ENCODE results near the gene VILL. TPM values are rescaled to one million over a fixed set of nuclear protein-coding genes. Genes with fewer than 3 reads are reported as not detected.

The VILL gene
- total and polyA plus RNA-seq, 2 experiments from 2014 or later = 0.75 to 3.4 TPM

DNA sequence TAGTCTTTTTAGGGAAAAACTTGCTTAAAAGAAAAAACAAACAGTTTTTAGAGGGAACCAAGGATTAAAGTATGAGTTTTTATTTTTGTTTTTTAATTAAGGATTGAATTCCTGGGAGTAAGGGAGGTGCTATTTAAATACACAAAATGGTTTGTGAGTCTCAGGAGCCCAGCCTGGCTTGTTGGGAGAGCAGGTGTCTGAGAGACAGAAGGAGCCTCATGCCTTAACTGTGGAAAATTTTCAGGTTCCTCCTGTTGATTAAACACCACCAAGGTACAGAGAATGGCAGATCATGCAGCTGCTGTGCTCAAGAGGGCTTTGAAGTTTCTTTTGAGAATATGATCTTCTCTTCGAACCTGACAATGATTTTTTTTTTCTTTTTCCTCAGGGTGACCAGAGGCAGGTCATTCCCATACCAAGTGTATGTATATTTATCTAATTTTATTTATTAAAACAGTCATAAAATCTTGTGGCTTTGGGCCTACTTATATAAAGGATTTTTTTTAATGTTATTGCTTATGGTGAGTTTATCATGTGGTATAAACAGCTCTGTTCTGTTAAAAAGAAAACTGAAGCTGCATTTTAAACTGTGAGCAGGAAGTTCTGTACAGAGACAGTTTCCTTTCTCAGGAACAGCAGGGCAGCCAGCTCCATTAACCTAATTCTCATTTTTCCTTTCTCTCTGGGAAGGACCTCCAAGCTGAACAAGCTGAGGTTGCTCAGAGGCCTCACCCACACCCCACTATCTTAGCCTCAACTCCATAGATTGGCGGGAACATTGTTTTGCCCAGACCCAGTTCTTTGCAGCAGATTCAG is 33.7 kb upstream of the VILL start:
- H3K9me3 ChIP-seq (ENCODE audit: low read depth) = no peaks in the 10 kb centered on the region
- DNase-seq (ENCODE audit: low read depth in 1 of 2, low spot score in 1 of 2) = no peak
- H3K36me3 ChIP-seq = no peaks in the 10 kb centered on the region
- H3K4me3 ChIP-seq = no peak overlapping the region
- no peak overlapping the region for H3K27ac ChIP-seq
- TF ChIP-seq, protein P1, sequence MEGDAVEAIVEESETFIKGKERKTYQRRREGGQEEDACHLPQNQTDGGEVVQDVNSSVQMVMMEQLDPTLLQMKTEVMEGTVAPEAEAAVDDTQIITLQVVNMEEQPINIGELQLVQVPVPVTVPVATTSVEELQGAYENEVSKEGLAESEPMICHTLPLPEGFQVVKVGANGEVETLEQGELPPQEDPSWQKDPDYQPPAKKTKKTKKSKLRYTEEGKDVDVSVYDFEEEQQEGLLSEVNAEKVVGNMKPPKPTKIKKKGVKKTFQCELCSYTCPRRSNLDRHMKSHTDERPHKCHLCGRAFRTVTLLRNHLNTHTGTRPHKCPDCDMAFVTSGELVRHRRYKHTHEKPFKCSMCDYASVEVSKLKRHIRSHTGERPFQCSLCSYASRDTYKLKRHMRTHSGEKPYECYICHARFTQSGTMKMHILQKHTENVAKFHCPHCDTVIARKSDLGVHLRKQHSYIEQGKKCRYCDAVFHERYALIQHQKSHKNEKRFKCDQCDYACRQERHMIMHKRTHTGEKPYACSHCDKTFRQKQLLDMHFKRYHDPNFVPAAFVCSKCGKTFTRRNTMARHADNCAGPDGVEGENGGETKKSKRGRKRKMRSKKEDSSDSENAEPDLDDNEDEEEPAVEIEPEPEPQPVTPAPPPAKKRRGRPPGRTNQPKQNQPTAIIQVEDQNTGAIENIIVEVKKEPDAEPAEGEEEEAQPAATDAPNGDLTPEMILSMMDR (IDR thresholded peaks at IDR 0.05; ENCODE audit: low read depth, low read length) = no peak
- H3K27me3 ChIP-seq = no peaks in the 10 kb centered on the region
- peaks cover 12% of the 10 kb centered on the region for H3K4me1 ChIP-seq (ENCODE audit: low read depth)

DNA sequence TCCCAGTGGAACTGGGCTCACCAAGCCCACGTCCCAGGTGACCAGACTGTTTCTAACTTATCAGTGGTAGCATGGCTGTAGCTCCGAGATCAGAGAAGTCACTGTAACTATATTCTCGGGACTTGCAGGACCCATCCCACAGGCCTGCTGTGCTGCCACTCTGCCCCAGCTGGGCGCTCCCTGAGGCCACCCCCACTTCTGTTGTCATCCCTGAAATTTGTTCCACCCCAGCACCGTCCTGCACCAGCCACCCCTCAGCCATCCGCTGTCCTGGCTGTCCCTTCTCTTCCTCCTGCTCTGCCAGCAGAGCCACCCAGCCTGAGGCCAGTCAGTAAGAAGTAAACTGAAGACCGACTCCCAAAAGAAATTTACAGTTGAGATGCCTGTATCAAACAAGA is 33.0 kb upstream of the VILL start:
- no peak overlapping the region for H3K27ac ChIP-seq
- TF ChIP-seq, protein P1 (IDR thresholded peaks at IDR 0.05; ENCODE audit: low read depth, low read length) = no peak
- no peaks in the 10 kb centered on the region for H3K27me3 ChIP-seq

DNA sequence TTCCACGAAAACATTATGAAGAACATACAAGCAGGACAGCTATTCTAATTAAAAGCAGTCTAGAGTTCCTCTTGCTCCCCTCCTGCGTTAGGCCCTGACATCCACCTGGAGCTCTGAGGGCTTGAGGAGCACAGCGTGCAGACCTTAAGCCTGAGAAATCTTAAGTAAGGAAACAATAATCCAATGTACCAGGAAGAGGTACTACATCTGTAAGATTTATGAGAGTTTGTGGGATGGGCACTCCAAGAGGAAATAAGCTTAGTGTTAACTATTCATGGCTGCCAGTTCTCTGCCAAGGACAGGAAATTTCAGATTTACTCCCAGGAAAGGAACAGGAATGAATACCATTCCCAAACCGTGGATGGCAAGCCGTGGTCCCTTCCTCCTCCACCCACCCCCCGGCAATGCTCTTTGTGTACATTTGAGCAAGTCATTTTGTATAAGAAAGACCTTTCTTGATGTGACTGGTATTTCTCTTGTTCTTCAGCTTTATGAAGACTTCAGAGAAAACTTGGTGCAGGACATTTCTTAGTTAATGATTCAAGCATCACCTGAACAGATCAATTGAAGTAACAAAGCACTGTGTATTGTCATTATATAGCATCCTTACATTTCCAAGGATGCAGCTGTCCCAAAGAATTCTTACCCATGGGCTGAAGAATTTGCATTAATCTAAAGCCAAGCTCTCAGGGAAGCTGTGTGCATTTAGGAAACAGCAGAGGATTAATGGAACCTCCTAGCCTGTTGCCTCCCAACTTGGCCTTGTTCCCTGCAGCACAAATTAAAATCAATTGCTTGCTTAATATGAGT is 28.8 kb upstream of the VILL start:
- TF ChIP-seq, protein P1 (IDR thresholded peaks at IDR 0.05; ENCODE audit: low read depth, low read length) = no peak
- H3K27ac ChIP-seq = no peak overlapping the region

More for the DNA sequence above, 33.0 kb upstream of the VILL start:
- H3K4me3 ChIP-seq = no peak overlapping the region
- no peak for DNase-seq (ENCODE audit: low read depth in 1 of 2, low spot score in 1 of 2)
- peaks cover 12% of the 10 kb centered on the region for H3K4me1 ChIP-seq (ENCODE audit: low read depth)
- no peaks in the 10 kb centered on the region for H3K36me3 ChIP-seq
- no peaks in the 10 kb centered on the region for H3K9me3 ChIP-seq (ENCODE audit: low read depth)

DNA sequence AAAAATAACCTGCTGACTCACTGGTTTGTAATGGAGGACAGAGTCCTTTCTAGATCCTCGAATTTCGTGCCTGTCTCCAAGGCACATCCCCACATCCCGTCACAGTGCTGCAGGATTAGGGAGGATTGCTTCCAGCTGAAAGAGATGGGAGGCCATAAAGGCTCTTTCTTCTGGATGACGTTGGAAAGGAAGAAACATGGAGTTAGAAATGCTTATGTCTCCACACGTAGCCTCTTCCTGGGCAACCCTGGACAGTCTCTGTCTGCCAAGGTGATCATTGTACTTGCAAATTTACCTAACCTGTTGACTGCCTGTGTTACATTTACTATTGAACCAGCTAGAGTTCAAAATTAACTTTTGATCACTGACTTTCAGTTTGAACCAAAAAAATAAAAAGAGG is 27.6 kb upstream of the VILL start:
- H3K27ac ChIP-seq = no peak overlapping the region
- DNase-seq (ENCODE audit: low read depth in 1 of 2, low spot score in 1 of 2) = no peak
- TF ChIP-seq, protein P1 (IDR thresholded peaks at IDR 0.05; ENCODE audit: low read depth, low read length) = no peak
- H3K27me3 ChIP-seq = no peaks in the 10 kb centered on the region
- H3K9me3 ChIP-seq (ENCODE audit: low read depth) = no peaks in the 10 kb centered on the region
- H3K36me3 ChIP-seq = no peaks in the 10 kb centered on the region
- no peaks in the 10 kb centered on the region for H3K4me1 ChIP-seq (ENCODE audit: low read depth)
- H3K4me3 ChIP-seq = no peak overlapping the region

More for the DNA sequence above, 28.8 kb upstream of the VILL start:
- peaks cover under 1% of the 10 kb centered on the region for H3K4me1 ChIP-seq (ENCODE audit: low read depth)
- H3K4me3 ChIP-seq = no peak overlapping the region
- H3K27me3 ChIP-seq = no peaks in the 10 kb centered on the region
- no peak for DNase-seq (ENCODE audit: low read depth in 1 of 2, low spot score in 1 of 2)
- H3K9me3 ChIP-seq (ENCODE audit: low read depth) = no peaks in the 10 kb centered on the region
- H3K36me3 ChIP-seq = no peaks in the 10 kb centered on the region

DNA sequence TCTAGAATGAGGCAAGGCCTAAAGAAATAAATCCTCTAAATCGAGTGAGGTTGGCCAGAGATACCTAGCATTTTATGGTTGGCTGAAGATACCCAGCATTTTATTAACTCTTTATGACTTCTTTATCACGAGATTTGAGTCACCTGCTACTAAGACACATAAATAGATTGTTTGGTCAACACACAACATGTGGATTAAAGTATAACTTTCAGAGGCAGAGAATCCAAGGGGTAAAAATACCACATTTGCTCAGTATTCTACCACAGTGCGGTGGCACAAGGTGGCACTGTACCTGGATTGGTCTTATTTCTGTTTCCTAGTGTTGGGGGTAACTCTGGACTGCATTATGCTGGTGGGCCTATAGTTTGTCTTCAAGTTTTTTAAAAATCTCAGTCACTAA is 27.0 kb upstream of the VILL start:
- TF ChIP-seq, protein P1 (IDR thresholded peaks at IDR 0.05; ENCODE audit: low read depth, low read length) = no peak
- no peaks in the 10 kb centered on the region for H3K4me1 ChIP-seq (ENCODE audit: low read depth)
- H3K27me3 ChIP-seq = no peaks in the 10 kb centered on the region
- no peak overlapping the region for H3K27ac ChIP-seq
- no peak overlapping the region for H3K4me3 ChIP-seq
- DNase-seq (ENCODE audit: low read depth in 1 of 2, low spot score in 1 of 2) = no peak
- no peaks in the 10 kb centered on the region for H3K9me3 ChIP-seq (ENCODE audit: low read depth)
- no peaks in the 10 kb centered on the region for H3K36me3 ChIP-seq
